ENCODE measurements around the gene PTOV1. TPM values are rescaled to one million over a fixed set of nuclear protein-coding genes. Genes with fewer than 3 reads are reported as not detected.

The PTOV1 gene
- total and polyA plus RNA-seq, 3 donors from 2014 or later, result 235 to 260 (median 257) TPM

- WGBS, 2 donors, result 93 to 94% methylated on average over 2 to 5 of the region's 5 CpGs
- Histone ChIP-seq H3K4me1 (no peaks in the 10 kb centered on the region), H3K27ac (no peak overlapping the region), H3K4me3 (no peak overlapping the region), H3K36me3 (ENCODE audit: low read depth, missing control alignments) (peaks cover 3% of the 10 kb centered on the region), H3K27me3 (no peaks in the 10 kb centered on the region), H3K9me3 (no peaks in the 10 kb centered on the region)
- intact Hi-C loops (cut with DNase I; ENCODE audit: low total_unique reads), result no loop called here
- DNase-seq, result no peak
- no peak for TF ChIP-seq CTCF (IDR thresholded peaks at IDR 0.05)
- TF ChIP-seq POLR2A (IDR thresholded peaks at IDR 0.05), result no peak
Observed at GRCh38 chr19:49837009-49837310, 14.0 kb upstream of the PTOV1 start.

GRCh38 chr19:49837425-49837824 lies 13.5 kb upstream of the PTOV1 start:
- intact Hi-C loops (cut with DNase I; ENCODE audit: low total_unique reads), result no loop called here
- TF ChIP-seq CTCF (IDR thresholded peaks at IDR 0.05) (no peak), POLR2A (IDR thresholded peaks at IDR 0.05) (no peak)
- Histone ChIP-seq H3K4me1 (no peaks in the 10 kb centered on the region), H3K27me3 (no peaks in the 10 kb centered on the region), H3K27ac (no peak overlapping the region), H3K36me3 (ENCODE audit: low read depth, missing control alignments) (peaks cover 3% of the 10 kb centered on the region), H3K9me3 (no peaks in the 10 kb centered on the region), H3K4me3 (no peak overlapping the region)
- DNase-seq, result no peak
- 96 to 97% methylated on average over 9 of the region's 9 CpGs for WGBS, 2 donors

- Histone ChIP-seq H3K4me1 (no peaks in the 10 kb centered on the region), H3K36me3 (ENCODE audit: low read depth, missing control alignments) (peaks cover under 1% of the 10 kb centered on the region), H3K4me3 (no peak overlapping the region)
Observed at GRCh38 chr19:49838885-49839588, 11.9 kb upstream of the PTOV1 start.

GRCh38 chr19:49839713-49840112 lies 11.2 kb upstream of the PTOV1 start:
- no peak overlapping the region for H3K27ac ChIP-seq
- H3K9me3 ChIP-seq, result no peaks in the 10 kb centered on the region
- no peaks in the 10 kb centered on the region for H3K27me3 ChIP-seq
- TF ChIP-seq CTCF (IDR thresholded peaks at IDR 0.05), result no peak
- TF ChIP-seq POLR2A (IDR thresholded peaks at IDR 0.05), result no peak
- no peaks in the 10 kb centered on the region for H3K36me3 ChIP-seq (ENCODE audit: low read depth, missing control alignments)
- no peak for DNase-seq
- WGBS, 2 donors, result 95% methylated on average over 11 of the region's 11 CpGs
- no peak overlapping the region for H3K4me3 ChIP-seq
- H3K4me1 ChIP-seq, result no peaks in the 10 kb centered on the region
- intact Hi-C loops (cut with DNase I; ENCODE audit: low total_unique reads), result no loop called here

More at GRCh38 chr19:49838885-49839588, 11.9 kb upstream of the PTOV1 start:
- DNase-seq, result no peak
- Histone ChIP-seq H3K9me3 (no peaks in the 10 kb centered on the region), H3K27ac (no peak overlapping the region), H3K27me3 (no peaks in the 10 kb centered on the region)
- intact Hi-C loops (cut with DNase I; ENCODE audit: low total_unique reads), result no loop called here
- 88 to 91% methylated on average over 16 to 18 of the region's 18 CpGs for WGBS, 2 donors
- TF ChIP-seq CTCF (IDR thresholded peaks at IDR 0.05) (no peak), POLR2A (IDR thresholded peaks at IDR 0.05) (no peak)

GRCh38 chr19:49840321-49840720 lies 10.6 kb upstream of the PTOV1 start:
- intact Hi-C loops (cut with DNase I; ENCODE audit: low total_unique reads), result no loop called here
- 87 to 90% methylated on average over 11 of the region's 11 CpGs for WGBS, 2 donors
- Histone ChIP-seq H3K27ac (no peak overlapping the region), H3K36me3 (ENCODE audit: low read depth, missing control alignments) (no peaks in the 10 kb centered on the region), H3K9me3 (no peaks in the 10 kb centered on the region), H3K27me3 (no peaks in the 10 kb centered on the region), H3K4me3 (no peak overlapping the region), H3K4me1 (no peaks in the 10 kb centered on the region)
- TF ChIP-seq POLR2A (IDR thresholded peaks at IDR 0.05) (no peak), CTCF (IDR thresholded peaks at IDR 0.05) (no peak)
- DNase-seq, result no peak

Data from testis (tissue), 3 donors.